ENCODE data around the gene ZEB2.

GRCh38 chr2:144434425-144435222 is 85.3 kb downstream of the ZEB2 start:
- TF ChIP-seq, protein P1, sequence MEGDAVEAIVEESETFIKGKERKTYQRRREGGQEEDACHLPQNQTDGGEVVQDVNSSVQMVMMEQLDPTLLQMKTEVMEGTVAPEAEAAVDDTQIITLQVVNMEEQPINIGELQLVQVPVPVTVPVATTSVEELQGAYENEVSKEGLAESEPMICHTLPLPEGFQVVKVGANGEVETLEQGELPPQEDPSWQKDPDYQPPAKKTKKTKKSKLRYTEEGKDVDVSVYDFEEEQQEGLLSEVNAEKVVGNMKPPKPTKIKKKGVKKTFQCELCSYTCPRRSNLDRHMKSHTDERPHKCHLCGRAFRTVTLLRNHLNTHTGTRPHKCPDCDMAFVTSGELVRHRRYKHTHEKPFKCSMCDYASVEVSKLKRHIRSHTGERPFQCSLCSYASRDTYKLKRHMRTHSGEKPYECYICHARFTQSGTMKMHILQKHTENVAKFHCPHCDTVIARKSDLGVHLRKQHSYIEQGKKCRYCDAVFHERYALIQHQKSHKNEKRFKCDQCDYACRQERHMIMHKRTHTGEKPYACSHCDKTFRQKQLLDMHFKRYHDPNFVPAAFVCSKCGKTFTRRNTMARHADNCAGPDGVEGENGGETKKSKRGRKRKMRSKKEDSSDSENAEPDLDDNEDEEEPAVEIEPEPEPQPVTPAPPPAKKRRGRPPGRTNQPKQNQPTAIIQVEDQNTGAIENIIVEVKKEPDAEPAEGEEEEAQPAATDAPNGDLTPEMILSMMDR (IDR thresholded peaks at IDR 0.05; ENCODE audit: poor library complexity, severe bottlenecking), result no peak
- no peak for TF ChIP-seq POLR2AphosphoS5 (IDR thresholded peaks at IDR 0.05)
